Bronchial epithelial cell (primary cell): ENCODE results near the gene RAD51B. TPM values are rescaled to one million over a fixed set of nuclear protein-coding genes. Genes with fewer than 3 reads are reported as not detected.

Experiments
- DNase-seq: peaks from one replicate; pipeline ENCODE4 v3.0.0-alpha.2; 2010; ENCODE audit warnings: low read depth
- FAIRE-seq: peaks from 2 replicates; lab custom pipeline; 2011; peaks lifted over from hg19 to GRCh38; lab: Jason Lieb, UNC
- H3K27me3 ChIP-seq: 2 replicates; pipeline ENCODE4 v1.5.1; 2011; ENCODE audit warnings: low read length; ENCODE audit not compliant: control insufficient read depth, insufficient read depth
- H3K36me3 ChIP-seq: 2 replicates; pipeline ENCODE4 v1.5.1; 2011; ENCODE audit warnings: low read length; ENCODE audit not compliant: control insufficient read depth, insufficient read depth
- H3K4me3 ChIP-seq: 2 replicates; pipeline ENCODE4 v1.5.1; 2011; ENCODE audit warnings: mild to moderate bottlenecking, low read depth, low read length, control low read depth
- total RNA-seq: library from RNA; depleted of rRNA; stranded (reverse); fragments of >200 nt; gene quantifications from 2 replicates; pipeline ENCODE4 v1.2.1, GENCODE V29; 2014
- TF ChIP-seq, protein P1 (sequence below): IDR thresholded peaks from 2 replicates; pipeline ENCODE4 v1.5.1; 2011; ENCODE audit warnings: mild to moderate bottlenecking, moderate library complexity, low read length, control low read depth, inconsistent platforms; ENCODE audit not compliant: insufficient read depth, severe bottlenecking

The RAD51B gene
- total RNA-seq, 1 donor from 2014 or later: 12.1 TPM

DNA sequence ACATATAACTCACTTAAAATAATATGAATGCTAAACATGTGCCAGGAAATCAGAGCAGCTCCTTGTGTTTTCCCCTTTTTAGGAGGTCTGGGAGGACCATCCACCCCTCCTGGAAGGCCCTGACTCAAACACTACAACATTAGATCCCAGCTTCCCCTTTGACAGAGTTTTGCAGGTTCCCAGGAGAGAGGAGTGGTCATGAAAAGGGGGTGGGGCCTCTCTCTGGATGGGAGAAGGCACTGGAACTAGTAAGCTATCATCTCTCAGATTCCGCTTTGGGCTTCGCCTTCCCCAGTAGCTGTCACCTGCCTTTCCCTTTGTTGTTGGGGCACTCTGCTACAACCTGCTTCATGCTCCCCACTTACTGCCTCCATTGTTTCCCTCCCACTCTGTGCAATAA is 824.1 kb downstream of the RAD51B start:
- Histone ChIP-seq H3K36me3 (no peaks in the 10 kb centered on the region), H3K4me3 (no peak overlapping the region), H3K27me3 (no peaks in the 10 kb centered on the region)
- DNase-seq (no peak), FAIRE-seq (no peak)
- TF ChIP-seq, protein P1, sequence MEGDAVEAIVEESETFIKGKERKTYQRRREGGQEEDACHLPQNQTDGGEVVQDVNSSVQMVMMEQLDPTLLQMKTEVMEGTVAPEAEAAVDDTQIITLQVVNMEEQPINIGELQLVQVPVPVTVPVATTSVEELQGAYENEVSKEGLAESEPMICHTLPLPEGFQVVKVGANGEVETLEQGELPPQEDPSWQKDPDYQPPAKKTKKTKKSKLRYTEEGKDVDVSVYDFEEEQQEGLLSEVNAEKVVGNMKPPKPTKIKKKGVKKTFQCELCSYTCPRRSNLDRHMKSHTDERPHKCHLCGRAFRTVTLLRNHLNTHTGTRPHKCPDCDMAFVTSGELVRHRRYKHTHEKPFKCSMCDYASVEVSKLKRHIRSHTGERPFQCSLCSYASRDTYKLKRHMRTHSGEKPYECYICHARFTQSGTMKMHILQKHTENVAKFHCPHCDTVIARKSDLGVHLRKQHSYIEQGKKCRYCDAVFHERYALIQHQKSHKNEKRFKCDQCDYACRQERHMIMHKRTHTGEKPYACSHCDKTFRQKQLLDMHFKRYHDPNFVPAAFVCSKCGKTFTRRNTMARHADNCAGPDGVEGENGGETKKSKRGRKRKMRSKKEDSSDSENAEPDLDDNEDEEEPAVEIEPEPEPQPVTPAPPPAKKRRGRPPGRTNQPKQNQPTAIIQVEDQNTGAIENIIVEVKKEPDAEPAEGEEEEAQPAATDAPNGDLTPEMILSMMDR: no peak

DNA sequence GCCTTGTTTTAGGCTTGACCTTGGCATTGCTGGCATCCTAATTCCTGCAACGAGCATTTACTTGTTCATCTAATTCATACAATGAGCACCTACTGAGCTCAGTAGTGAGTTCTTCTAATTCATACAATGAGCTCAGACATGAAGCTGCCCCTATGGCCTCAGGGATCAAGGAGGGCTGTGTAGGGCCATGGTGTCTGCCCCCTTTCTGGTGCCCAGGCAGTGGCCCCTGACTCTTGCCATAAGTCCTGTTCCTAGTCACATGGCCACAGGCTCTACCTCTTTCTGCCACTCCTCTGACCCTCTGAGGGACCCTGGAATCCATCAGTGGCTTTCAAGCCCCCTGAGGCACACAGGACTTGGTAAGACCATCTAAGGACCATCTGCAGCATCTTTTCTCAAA is 824.5 kb downstream of the RAD51B start:
- Histone ChIP-seq H3K4me3 (no peak overlapping the region), H3K27me3 (no peaks in the 10 kb centered on the region), H3K36me3 (no peaks in the 10 kb centered on the region)
- TF ChIP-seq, protein P1: no peak
- no peak for FAIRE-seq
- DNase-seq: no peak

DNA sequence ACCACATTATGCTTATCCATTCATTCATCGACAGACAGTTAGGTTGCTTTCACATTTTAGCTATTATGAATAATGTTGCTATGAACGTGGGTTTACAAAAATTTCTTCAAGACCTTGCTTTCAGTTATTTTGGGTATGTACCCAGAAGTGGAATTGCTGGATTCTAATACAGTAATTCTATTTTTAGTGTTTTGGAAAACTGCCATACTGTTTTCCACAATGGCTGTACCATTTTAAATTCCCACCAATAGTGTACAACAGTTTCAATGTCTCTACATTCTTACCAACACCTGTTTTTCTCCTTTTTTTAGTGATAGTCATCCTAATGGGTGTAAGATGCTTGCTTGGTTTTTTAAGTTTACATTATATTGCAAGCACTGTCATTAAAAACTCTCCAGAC is 825.8 kb downstream of the RAD51B start:
- TF ChIP-seq, protein P1: no peak
- FAIRE-seq (no peak), DNase-seq (no peak)

DNA sequence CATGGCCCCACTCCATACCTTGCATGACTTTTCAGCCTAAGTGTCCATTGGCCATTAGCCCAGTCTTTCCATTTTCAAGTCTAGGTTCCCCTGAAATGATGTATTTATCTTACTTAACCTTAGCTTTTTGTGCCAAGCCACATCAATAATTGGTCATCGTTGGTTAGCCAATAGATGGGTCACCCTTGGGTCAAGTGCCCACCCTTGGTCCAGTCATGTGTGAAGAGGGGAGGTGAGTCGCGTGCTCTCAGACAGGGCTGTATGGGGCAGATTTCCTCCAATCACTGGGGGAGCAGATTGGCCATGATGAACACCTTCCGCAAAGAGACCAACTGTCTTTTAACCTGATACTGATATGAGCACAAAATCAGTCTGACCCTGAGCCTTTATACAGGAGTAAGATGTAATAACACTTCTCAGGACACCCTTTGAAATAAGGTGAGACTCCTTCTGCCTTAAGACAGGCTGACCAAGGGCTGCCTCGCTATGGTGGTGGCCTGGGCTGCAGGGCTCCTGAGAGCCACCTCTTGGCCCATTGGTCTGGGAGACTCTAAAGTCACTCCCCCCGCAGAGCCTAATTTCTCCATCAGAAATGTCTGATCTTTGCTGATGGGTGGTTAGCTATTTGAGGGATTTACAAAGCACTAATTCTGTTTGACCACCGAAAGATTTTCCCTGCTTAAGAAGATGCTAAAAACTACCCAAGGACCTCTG is 830.1 kb downstream of the RAD51B start:
- no peaks in the 10 kb centered on the region for H3K27me3 ChIP-seq
- H3K36me3 ChIP-seq: no peaks in the 10 kb centered on the region
- DNase-seq (no peak), FAIRE-seq (no peak)
- H3K4me3 ChIP-seq: no peak overlapping the region
- TF ChIP-seq, protein P1: no peak

More for the DNA sequence above, 825.8 kb downstream of the RAD51B start:
- no peaks in the 10 kb centered on the region for H3K27me3 ChIP-seq
- H3K36me3 ChIP-seq: no peaks in the 10 kb centered on the region
- H3K4me3 ChIP-seq: no peak overlapping the region

DNA sequence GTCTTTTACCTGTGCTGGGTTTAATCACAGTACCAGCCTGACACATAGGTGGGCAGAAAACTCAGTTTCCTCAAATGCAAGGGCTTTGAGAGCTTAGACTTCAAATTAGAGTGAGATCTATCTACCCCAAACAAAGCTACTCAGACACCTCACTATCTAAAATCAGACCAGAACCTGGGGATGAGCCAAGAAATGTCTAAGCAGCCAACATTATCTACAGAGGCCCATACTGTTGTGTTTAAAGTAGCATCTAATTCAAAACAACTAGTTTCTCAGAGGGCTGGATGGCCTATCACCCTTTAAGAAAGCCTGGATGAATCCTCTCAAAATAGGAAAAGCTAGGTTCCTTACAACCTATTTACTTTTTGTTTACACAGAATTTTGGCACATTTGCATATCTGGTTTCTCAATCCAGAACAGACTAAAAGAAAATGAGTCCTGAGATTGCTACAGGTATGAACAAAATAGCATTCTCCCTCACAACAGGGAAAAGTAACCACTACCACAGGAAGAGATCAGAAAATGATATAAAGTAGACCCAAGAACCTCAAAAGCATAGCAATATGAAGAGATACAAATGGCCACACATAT is 830.9 kb downstream of the RAD51B start:
- Histone ChIP-seq H3K27me3 (no peaks in the 10 kb centered on the region), H3K4me3 (no peak overlapping the region), H3K36me3 (no peaks in the 10 kb centered on the region)
- TF ChIP-seq, protein P1: no peak
- DNase-seq (peak; percentile 12), FAIRE-seq (no peak)
